Gastroesophageal sphincter (tissue), 3 donors: Measurements from ENCODE around the gene MARF1.
"Not testable (repeated sequence)": the region's sequence is repeated elsewhere in the genome, so short reads cannot be mapped to it uniquely, and the experiment has no call there.

Experiments
- EP300 ChIP-seq: sonication (generic); formaldehyde crosslinking; IDR thresholded peaks from one replicate; pipeline ENCODE4 v1.6.1; 2017; ENCODE audit warnings: antibody characterized with exemption, mild to moderate bottlenecking
- POLR2A ChIP-seq, 2 donors: fragments of 450-650 bp; IDR thresholded peaks; one replicate each; pipeline ENCODE4 v1.6.1; 2017; ENCODE audit warnings: antibody characterized with exemption in 2 of 2, mild to moderate bottlenecking in 2 of 2, moderate library complexity in 1 of 2
- POLR2AphosphoS5 ChIP-seq: sonication (generic); formaldehyde crosslinking; IDR thresholded peaks from one replicate; pipeline ENCODE4 v1.6.1; 2017; ENCODE audit warnings: antibody characterized with exemption
- TF ChIP-seq, protein P1 (sequence below), 4 experiments: fragments of 200-600 bp in 2 of 4; fragments of 450-650 bp in 2 of 4; sonication (generic) in 1 of 4; IDR thresholded peaks; one replicate each; pipeline ENCODE4 v1.5.1; 2017 to 2019; ENCODE audit warnings: antibody characterized with exemption in 4 of 4, mild to moderate bottlenecking in 2 of 4, moderate library complexity in 2 of 4

DNA sequence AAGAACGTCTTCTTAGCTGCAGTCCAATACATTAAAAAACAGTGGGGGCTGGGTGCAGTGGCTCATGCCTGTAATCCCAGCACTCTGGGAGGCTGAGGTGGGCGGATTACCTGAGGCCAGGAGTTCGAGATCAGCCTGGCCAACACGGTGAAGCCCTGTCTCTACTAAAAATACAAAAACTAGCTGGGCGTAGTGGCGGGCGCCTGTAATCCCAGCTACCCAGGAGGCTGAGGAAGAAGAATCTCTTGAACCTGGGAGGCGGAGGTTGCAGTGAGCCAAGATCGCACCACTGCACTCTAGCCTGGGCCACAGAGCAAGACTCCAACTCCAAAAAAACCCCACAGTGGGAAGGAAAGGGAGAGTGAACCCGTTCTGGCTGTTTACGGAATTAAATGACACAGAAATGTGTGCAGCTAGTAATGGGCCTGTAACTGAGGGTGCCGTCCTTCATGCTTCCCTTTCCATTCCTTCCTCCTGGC lies 35.7 kb downstream of the MARF1 start:
- not testable (repeated sequence) for TF ChIP-seq POLR2AphosphoS5; EP300; POLR2A (IDR thresholded peaks at IDR 0.05)
- TF ChIP-seq, protein P1, sequence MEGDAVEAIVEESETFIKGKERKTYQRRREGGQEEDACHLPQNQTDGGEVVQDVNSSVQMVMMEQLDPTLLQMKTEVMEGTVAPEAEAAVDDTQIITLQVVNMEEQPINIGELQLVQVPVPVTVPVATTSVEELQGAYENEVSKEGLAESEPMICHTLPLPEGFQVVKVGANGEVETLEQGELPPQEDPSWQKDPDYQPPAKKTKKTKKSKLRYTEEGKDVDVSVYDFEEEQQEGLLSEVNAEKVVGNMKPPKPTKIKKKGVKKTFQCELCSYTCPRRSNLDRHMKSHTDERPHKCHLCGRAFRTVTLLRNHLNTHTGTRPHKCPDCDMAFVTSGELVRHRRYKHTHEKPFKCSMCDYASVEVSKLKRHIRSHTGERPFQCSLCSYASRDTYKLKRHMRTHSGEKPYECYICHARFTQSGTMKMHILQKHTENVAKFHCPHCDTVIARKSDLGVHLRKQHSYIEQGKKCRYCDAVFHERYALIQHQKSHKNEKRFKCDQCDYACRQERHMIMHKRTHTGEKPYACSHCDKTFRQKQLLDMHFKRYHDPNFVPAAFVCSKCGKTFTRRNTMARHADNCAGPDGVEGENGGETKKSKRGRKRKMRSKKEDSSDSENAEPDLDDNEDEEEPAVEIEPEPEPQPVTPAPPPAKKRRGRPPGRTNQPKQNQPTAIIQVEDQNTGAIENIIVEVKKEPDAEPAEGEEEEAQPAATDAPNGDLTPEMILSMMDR (IDR thresholded peaks at IDR 0.05), result not testable (repeated sequence)
